Activated T-cell treated with anti-CD3 and anti-CD28 coated beads, Interleukin-2, amount 50 U/mL, for 48 hours (primary cell): ENCODE data around the gene TRIM44.
A peak's percentile ranks its signal among the peaks of the same experiment; 100 is the strongest.
"Not testable (repeated sequence)": the region's sequence is repeated elsewhere in the genome, so short reads cannot be mapped to it uniquely, and the experiment has no call there.

Experiments used
- DNase-seq, 2 experiments: peaks; one replicate each; pipeline ENCODE4 v3.0.0-alpha.2; 2020

Gene TRIM44

DNA sequence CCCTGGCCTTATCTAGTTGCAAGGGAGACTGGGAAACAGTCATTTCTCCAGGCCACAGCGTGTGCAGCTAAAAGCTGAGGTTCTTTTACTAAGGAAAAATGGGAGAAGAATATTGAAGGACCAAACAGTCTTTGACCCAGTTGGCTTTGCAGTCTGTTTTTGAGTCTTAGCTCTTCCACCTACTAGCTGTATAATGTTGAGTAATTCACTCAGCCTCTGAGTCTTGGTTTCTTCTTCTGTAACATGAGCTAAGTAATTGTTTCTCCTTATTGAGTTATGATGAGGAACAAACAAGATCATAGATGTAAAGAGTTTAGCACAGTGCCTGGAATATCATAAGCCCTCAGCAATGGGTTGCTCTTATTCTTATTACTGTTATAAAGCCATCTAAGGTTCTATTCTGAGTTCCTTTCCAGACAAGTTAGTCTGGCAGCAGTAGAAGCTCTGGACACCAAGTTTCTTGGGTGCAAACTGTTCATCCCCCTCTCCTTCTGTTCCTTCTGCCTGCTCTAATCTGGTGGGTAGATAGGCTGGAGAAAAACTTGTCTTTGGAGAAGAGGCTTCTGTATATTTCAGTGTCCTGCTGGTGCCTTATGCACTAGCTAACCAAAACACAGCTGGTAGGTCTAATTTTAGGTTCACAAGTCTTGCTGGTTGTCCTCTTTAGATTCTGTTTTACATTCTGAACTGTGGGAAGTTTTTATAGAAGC is 13.5 kb downstream of the TRIM44 start:
- DNase-seq: no peak

DNA sequence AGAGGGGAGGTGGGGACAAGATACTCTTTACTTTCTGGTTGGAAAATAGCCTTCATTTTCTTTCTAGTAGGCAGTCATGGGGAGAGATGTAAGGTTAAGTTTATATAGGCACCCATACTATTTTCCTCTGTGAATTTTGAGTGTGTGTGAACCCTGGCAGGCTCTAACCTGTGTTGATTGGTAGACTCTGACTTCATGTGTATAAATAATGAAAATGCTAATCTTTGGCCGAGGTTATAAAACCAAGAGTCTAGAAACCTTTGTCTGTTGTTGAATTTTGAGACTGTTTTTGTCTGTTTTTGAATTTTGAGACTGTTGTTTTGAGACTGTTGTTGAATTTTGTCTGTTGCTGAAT is 14.0 kb downstream of the TRIM44 start:
- DNase-seq: no peak

DNA sequence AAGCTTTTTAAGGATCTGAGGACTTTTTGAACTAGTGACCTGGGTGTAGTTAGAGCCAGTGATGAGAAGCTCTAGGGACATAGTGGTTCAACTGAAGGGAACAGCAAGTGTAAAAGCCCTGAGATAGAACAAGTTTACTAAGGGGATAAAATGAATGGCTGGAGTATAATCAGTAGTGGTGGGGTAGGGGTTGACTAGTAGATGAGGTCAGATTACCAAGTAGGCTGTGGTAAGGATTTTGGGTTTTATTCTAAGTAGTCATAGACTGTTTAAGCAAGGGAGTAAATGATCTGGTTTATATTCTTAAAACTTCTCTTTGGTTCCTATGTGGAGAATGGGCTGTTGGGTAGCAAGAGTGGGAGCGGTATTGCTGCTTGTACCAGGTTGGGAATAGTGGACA is 15.3 kb downstream of the TRIM44 start:
- DNase-seq: no peak

DNA sequence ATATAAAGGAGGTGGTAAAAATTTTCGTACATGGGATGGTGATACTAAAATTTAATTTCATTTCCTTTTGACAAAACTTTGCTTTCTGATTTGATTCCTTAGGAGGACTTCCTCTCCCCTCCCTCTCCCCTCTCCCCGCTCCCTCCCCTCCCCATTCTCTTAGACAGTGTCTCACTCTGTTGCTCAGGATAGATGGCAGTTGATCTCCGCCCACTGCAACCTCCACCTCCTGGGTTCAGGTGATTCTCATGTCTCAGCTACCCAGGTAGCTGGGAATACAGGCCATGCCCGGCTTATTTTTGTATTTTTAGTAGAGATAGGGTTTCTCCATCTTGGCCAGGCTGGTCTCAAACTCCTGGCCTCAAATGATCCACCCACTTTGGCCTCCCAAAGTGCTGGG is 15.9 kb downstream of the TRIM44 start:
- no peak for DNase-seq

DNA sequence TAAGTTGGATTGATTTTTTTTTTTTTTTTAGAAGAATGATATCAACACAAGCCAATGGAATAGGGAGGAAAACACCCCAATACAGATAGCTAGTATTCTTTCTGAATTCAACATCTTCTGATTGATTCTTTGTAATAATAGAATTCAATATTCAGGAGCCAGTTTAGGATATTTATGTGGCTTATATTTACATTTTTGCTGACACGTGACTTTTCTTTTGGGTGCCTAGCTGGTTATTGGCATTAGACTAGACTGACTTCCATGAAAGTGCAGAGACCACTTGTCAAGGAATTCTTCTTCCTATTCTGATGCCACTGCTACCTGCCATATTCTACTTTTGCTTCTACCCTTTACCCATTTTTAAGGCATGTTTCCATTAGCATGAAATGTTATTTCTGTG is 16.4 kb downstream of the TRIM44 start:
- DNase-seq: no peak

DNA sequence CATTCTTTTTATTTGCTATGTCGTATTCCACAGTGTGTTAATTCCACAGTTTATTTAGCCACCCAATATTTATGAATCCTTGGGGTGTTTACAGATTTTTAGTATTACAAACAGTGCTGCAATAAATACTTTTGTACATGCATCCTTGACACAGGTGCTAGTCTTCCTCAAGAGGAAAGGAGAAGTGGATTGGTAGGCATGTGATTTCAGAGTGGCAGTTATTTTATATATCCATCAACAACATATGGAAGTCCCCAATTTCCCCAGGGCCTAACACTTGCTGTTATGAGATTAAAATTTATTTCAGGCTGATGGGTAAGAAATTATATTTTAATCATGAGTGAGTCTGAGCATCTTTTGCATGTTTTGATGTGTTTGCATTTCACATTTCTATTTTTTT is 17.9 kb downstream of the TRIM44 start:
- DNase-seq: no peak

DNA sequence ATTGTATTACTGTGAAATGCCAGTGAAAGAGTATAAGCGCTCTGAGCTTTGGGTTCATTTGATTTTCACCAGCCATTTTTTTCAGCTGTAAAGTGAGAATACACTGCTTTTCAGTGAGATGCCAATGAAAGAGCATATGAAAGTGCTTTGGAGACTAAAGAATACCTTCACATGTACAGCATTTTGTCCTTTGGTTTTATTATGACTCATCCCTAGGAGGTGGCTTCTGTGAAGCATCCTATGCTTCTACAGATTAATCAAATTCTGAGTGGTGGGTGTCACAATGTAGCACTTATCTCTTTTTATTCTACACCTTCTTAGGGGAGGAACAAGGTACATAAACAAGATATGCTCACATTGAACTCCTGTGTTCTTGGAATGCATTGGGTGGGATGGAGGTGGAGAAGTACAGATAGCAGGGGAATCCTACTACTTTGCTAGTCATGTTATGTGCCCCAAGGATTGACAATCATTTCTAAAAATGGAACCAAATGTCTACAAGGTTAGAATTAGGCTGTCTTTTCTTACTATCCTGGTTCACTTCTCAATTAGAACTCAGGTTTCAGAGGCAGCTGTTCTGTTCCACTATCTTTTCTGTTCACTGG is 18.7 kb downstream of the TRIM44 start:
- DNase-seq: no peak

DNA sequence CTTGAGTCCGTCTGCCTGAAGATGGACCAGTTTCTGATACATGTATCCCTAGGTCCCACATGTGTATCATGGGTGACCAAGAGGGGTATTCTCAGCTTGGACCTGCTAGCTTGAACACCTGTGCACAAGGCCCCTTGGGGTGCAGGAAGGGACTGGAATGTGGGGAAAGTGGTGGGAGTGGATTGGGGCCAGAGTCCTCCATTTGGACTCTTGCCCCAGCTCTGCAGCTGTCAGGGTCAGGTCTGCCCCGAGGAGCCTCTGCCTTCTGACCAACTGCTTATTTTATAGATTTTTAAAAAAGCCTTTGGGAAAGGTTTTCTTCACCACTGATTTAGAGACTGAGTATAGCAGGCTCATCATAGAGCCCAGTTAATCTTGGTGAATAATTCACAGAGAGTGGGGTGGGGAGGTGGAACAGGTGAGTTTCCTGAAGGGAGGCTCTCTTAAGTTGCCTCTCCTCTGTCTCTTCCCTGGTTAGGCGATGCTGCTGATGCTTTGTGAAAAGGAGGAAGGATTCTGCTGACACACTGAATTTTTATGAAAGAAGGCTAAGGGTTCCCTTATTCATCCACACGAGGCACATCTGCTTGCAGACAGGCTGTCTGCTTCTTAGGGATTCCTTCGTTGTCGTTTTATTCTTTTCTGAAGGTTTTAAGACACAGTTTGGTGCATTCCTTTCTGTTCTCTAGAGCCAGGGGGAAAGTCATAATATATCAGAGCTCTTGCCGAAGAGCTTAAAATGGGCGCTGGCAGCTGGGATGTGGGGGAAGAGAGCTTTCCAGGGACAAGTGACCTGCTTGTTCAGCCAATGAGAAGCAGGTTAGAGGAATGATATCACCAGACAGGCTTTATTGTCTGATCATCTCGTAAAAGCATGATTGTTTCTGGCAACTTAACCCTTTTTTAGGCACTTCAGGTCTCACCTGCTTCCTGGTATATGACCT is 19.9 kb downstream of the TRIM44 start:
- DNase-seq: no peak

DNA sequence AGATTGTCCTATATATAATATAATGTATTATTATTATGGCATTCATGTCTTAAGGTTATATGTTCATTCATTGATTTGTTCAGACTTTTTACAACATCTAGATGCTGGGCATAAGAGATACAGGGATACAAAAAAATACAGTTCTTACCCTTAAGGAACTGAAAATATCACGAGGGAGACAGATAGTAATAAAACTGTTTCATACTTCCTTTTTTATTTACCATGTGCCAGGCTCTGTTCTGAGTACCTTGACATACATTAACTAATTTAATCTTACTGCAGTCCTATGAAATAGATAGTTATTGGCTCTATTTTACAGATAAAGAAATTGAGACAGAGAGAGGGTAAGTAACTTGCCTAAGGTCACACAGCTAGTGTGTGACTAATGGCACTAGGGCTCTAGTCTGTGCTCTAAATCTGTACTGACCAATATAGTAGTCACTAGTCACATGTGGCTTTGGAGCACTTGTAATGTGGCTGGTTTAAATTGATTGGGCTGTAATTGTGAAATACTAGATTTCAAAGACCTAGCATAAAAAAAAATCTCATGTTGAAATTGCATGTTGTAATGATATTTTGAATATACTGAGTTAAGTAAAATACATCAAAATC is 21.3 kb downstream of the TRIM44 start:
- DNase-seq: no peak

DNA sequence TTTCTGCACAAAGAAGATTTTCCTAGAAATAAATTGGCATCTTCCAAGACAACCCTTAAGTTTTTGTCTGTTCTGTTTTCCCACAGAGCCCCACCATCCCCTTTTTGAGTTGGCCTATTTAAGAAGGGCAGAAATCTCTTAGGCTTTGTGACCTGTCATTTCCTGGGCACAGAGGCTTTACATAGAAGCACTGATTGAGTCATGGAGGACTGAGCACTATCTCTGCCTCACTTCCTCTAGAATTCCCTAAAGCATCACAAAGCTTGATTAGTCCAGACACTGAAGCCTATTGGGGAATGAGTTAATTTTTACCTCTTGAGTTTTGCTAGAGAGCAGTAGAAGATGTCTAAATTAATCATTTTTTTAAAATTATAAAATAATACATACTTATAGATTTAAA is 25.4 kb downstream of the TRIM44 start:
- no peak for DNase-seq

DNA sequence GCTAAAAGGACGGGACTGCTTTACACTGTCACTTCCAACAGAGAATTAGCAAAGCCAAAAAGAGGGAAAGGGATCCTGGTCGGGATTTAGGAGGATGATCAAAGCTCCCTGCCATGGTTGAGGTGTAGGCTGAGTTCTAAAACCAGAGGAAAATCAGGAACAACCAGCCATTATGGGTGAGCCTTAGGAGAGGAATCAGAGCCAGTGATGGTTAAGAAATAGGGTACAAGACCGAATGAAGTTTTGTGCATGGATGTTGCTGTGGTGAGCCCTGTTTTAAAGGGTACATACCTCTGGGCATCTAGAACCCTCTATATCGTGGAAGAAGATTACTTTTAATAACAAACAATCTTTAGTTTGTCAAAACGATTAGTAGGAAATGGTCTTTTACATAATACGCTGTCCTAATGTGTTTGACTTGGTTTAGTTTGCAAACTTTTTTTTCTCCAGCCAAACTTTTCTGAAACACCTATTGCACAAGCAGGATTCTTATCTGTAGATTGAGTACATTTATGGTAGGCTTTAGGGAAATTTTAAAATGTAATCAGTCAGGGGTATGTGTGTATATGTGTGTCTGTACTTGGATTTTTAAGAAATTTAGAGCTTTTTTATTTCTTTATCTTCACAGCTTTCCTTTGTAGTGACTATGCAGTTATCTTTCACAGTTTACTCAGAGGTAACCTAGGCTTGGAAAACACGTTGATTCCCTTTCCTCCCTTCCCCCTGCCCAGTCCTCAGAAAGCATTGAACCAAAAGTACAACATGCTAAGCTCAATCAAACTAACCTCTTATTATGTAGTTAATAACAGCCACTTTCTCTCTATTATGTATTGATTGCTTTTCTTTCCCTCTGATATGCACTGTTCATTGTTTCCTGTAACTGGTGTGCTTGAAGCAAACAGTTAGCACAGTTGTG is 26.8 kb downstream of the TRIM44 start:
- DNase-seq: no peak

DNA sequence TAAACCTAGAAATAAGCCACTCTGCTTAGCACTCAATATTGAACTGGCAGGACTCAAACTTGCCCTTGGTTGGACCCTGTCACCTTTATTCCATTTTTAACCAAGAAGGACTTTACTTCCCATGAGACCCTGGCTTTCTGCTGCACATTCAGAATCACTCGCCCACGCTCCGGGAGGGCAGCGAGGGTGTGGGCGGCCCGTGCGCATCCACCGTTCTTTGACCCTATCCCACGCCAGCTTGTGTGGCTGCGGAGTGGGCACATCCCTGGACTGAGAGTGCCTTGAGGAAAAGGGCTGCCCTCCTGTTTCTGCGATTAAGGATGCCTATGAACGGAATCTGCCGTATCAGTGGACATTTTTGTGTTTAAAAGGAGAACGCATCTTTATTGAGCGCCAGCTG is 39.6 kb downstream of the TRIM44 start:
- no peak for DNase-seq

DNA sequence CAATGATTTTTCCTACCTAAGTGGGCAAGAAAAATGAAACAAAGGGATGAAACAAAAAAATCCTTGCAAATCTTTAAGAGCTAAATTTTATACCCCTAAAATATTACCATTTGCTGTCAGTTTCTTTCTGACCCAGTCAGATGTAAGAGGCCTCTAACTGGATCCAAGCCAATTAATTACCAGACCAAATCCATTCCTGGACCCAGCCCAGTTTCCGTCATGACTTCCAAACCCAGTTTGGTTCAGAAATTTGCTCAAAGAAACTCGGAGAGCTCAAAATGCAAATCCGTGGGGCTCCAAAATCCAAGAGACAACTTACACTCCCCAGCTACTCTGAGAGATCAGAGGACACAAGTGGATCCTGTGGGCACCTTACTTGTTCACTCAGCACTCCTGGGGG is 46.8 kb downstream of the TRIM44 start:
- DNase-seq: no peak

DNA sequence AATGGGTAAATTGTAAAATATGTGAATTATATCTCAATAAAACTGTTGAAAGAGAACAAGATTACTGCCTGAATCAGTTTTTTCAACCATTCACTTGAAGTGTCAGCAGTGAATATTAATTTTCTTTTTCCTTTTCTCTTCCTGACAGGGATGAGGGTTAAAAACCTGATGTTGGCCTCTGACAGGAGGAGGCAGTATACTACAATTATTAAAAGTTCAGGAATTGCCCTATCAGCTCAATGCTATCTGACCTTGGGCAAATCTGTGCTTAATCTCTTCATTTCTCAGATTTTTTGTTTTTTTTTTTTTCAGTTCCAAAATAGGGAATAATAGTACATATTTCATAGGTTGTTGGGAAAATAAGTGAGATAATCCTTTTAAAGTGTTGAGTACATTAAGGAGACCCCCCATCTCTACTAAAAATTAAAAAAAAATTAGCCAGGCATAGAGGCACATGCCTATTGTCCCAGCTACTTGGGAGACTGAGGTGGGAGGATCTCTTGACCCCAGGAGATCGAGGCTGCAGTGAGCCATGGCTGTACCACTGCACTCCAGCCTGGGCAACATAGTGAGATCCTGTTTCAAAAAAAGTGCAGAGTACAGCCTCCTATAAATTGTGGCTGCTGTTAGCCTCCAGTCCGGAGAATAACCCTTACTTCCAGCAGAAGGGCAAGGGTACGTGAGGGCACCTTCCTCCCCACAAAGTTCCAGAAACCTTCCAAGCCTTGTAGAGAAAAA is 48.8 kb downstream of the TRIM44 start:
- DNase-seq: no peak

DNA sequence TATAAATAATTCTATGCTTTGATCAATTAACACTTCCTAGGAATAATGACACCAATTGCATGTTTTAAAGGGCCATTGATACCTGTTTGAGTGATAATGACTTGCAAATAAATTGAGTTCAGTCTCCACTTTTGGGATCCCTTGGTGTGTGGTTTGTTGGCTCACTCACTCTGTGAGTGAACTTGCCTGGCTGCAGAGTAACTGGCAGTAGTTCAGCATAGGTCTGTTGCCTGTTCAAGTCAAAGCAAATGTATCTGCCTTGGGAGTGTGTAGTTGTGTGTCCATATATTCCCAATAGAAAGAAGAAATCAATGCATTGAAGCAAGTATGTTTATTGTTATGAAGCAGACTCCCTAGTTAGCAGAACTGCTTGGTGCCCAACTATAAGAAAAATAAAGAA is 49.3 kb downstream of the TRIM44 start:
- DNase-seq: no peak

DNA sequence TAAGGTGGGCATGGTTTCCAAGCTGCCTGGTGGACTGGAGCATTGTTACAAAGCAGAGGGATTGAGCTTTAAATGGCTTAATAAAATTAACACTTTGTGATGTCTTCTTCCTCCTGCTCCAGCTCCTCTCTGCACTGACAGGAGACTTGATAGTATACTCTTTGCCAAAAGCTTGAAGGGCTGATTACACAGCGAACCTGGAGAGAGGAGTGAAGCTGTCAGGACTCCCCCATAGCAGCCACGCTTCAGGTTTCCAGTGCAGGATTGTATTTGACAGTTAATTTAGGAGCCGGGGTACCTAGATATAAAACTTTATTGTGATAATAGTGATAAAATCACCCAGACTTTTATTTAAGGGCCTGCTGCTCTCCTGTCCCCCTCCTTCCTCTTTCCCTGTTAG is 50.0 kb downstream of the TRIM44 start:
- no peak for DNase-seq

DNA sequence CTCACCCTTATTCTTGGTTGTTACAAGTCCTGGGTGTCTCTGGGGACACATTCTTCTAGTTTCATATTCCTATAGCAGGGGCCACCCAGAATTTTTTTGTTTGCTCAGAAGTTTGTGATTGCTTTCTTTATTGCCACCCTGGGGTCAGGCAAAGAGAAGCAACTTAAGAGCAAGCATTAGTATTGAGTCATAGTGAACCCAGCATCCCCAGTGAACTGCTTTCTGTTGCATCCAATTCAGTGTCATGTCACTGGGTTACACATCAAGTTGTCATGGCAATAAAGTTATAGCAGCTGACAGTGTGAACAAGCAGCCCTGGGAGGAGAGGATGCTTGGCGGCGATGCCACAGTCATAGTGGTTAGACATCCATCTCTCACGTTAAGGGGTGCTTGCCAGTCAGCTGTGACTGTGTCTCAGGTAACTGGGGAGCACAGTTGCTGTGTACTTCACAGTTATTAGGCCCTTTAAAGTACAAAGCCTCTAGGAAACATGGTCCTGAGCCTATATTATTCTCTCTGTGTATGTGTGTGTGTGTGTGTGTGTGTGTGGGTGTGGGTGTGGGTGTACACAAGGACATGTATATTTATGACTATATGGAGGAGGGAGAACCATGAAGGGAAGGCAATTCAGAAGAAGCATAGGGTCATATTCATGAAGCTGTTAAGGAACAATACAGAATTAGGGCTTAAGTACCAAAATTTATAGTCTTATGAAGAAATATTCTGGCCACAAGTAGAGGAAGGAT is 52.5 kb downstream of the TRIM44 start:
- peak; percentile 21 to 23 for DNase-seq

DNA sequence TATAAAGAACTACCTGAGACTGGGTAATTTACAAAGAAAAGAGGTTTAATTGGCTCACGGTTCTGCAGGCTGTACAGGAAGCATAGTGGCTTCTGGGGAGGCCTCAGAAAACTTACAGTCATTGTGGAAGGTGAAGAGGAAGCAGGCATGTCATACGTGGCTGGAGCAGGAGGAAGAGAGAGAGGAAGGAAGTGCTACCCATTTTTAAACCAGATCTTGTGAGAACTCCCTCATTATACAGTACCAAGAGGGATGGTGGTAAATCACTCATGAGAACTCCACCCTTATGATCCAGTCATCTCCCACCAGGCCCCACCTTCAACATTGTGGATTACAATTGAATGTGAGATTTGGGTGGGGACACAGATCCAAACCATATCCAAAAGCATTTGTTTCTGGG is 53.1 kb downstream of the TRIM44 start:
- DNase-seq: not testable (repeated sequence)

DNA sequence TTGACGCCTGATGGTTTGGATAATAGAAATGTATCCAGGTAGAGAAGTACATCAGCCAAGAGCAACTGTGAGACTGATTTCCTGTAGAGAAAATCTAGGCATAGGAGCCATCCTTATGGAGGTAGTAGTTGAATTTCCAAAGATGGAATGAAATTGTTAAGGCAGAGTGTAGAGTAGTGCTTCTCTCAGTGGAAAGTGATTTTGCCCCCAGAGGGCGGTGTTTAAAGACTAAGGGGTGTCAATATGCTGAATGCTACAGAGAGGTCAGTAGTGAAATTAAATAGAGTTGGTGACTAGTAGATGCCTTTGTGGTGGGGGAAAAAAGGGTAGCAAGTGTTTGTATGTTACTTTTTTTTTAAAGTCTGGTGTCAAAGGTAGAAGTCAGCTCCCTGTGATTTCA is 54.5 kb downstream of the TRIM44 start:
- DNase-seq: no peak

DNA sequence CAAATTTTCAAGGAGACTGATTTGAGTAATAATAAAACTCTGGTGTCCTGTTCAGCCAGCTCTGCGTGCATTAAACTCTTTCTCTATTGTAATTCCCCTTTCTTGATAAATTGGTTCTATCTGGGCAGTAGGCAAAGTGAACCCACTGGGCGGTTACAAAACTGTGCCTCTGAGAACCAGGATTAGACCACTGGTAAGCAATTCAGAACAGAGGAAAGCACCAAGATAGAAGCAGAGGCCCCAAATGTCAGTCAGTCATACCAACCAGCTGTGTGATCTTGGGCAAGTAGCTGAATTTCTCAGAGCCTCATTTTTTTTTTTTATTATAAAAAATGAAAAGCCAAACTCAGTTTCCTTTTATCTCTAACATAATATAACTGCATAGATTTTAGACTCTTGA is 54.9 kb downstream of the TRIM44 start:
- no peak for DNase-seq
